ENCODE measurements around the gene SETD3. TPM values are rescaled to one million over a fixed set of nuclear protein-coding genes. Genes with fewer than 3 reads are reported as not detected.

SETD3 gene
- total RNA-seq, 6 donors from 2014 or later: 59.7 to 99.2 (median 77.6) TPM

- no peaks in the 10 kb centered on the region for H3K27me3 ChIP-seq
- TF ChIP-seq EP300 (IDR thresholded peaks at IDR 0.05) (no peak), POLR2A (IDR thresholded peaks at IDR 0.05) (no peak), CTCF (IDR thresholded peaks at IDR 0.05) (no peak), POLR2AphosphoS5 (IDR thresholded peaks at IDR 0.05) (no peak)
- no peak overlapping the region for H3K27ac ChIP-seq
- no peak overlapping the region for H3K4me3 ChIP-seq
- H3K36me3 ChIP-seq: no peaks in the 10 kb centered on the region
- peaks cover 4 to 29% (median 12%) of the 10 kb centered on the region in 4 donors for H3K4me1 ChIP-seq
- ATAC-seq (ENCODE audit: low FRiP score in 2 of 2): no peak
- 91 to 92% methylated on average over 9 to 12 of the region's 12 CpGs for WGBS, 2 donors
- H3K9me3 ChIP-seq: no peaks in the 10 kb centered on the region
- DNase-seq: no peak
Observed at GRCh38 chr14:99388286-99388685, 92.4 kb downstream of the SETD3 start.

GRCh38 chr14:99387880-99388279 is 92.8 kb downstream of the SETD3 start:
- no peak for TF ChIP-seq EP300 (IDR thresholded peaks at IDR 0.05)
- TF ChIP-seq CTCF (IDR thresholded peaks at IDR 0.05): no peak
- no peak for TF ChIP-seq POLR2AphosphoS5 (IDR thresholded peaks at IDR 0.05)
- TF ChIP-seq POLR2A (IDR thresholded peaks at IDR 0.05): no peak
- Histone ChIP-seq H3K36me3 (no peaks in the 10 kb centered on the region), H3K4me1 (peaks cover 4 to 25% (median 12%) of the 10 kb centered on the region in 4 donors), H3K4me3 (no peak overlapping the region), H3K9me3 (no peaks in the 10 kb centered on the region), H3K27ac (no peak overlapping the region), H3K27me3 (no peaks in the 10 kb centered on the region)
- 38 to 52% methylated on average over 5 of the region's 5 CpGs for WGBS, 2 donors
- DNase-seq (no peak), ATAC-seq (ENCODE audit: low FRiP score in 2 of 2) (no peak)

GRCh38 chr14:99384450-99385417 is 95.9 kb downstream of the SETD3 start:
- 67 to 69% methylated on average over 20 of the region's 20 CpGs for whole genome bisulfite sequencing, 2 donors
- Histone ChIP-seq H3K4me1 (peaks cover 0 to 6% (median 4%) of the 10 kb centered on the region in 4 donors), H3K27me3 (no peaks in the 10 kb centered on the region), H3K27ac (no peak overlapping the region), H3K4me3 (no peak overlapping the region), H3K36me3 (no peaks in the 10 kb centered on the region), H3K9me3 (no peaks in the 10 kb centered on the region)
- no peak for DNase-seq
- TF ChIP-seq CTCF (IDR thresholded peaks at IDR 0.05): no peak
- TF ChIP-seq EP300 (IDR thresholded peaks at IDR 0.05): no peak
- TF ChIP-seq POLR2AphosphoS5 (IDR thresholded peaks at IDR 0.05): no peak
- no peak for TF ChIP-seq POLR2A (IDR thresholded peaks at IDR 0.05)
- no peak for ATAC-seq (ENCODE audit: low FRiP score in 2 of 2)

GRCh38 chr14:99383472-99384449 is 96.9 kb downstream of the SETD3 start:
- H3K4me1 ChIP-seq: no peaks in the 10 kb centered on the region
- DNase-seq: no peak
- no peaks in the 10 kb centered on the region for H3K36me3 ChIP-seq
- no peak for ATAC-seq (ENCODE audit: low FRiP score in 2 of 2)
- no peaks in the 10 kb centered on the region for H3K27me3 ChIP-seq
- TF ChIP-seq EP300 (IDR thresholded peaks at IDR 0.05) (no peak), POLR2A (IDR thresholded peaks at IDR 0.05) (no peak), CTCF (IDR thresholded peaks at IDR 0.05) (no peak), POLR2AphosphoS5 (IDR thresholded peaks at IDR 0.05) (no peak)
- H3K9me3 ChIP-seq: no peaks in the 10 kb centered on the region
- no peak overlapping the region for H3K27ac ChIP-seq
- 85 to 86% methylated on average over 35 of the region's 36 CpGs for WGBS, 2 donors
- no peak overlapping the region for H3K4me3 ChIP-seq

Measured in upper lobe of left lung (tissue), 6 donors.